Measurements from ENCODE around the gene HNRNPC. TPM values are rescaled to one million over a fixed set of nuclear protein-coding genes. Genes with fewer than 3 reads are reported as not detected.

HNRNPC gene
- total and polyA plus RNA-seq, 9 of the 15 experiments (the other 6 are each of a cell fraction or from before 2014, with no cell fraction given), result 679 to 1,557 (median 1,191) TPM

DNA sequence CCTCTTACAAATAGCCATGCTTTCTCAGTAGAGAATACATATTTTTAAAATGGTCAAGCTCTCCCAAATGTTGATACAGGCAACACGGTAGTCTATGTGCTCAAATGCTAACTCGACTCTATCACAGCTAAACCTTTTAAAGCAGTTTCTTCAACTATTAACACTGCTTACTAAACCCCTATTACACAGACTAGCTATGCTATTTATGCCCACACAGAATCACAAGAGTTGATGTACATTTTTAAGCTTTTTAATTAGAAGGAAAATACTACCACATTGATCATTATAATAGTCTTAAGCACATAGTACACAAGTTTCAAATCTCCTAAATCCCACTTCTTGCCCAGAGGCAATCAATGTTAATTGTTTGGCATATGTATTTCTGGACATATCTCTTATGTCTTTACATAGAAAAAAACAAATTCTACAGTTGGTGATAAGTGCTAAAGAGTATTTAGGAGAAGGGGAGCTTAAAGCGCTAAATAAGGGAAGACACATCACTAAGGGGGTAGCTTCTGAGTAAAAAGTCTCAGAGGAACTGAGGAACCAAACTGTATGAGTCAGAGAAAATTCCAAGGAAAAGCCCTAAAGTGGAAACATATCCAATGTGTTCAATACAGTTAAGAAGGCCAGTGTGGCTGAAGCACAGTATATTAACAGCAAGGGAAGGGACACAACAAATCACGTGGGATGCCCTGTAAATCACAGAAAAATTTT, 13.7 kb downstream of the HNRNPC start (continued):
- TF ChIP-seq FOS (IDR thresholded peaks at IDR 0.05; ENCODE audit: extremely low read depth, insufficient read length), result no peak
- TF ChIP-seq COPS2 (conservative IDR thresholded peaks at IDR 0.05), result no peak
- no peak for TF ChIP-seq ZNF766 (CRISPR knock-in tag; conservative IDR thresholded peaks at IDR 0.05)
- no peak for TF ChIP-seq MTA2 (IDR thresholded peaks at IDR 0.05; ENCODE audit: low read depth)

DNA sequence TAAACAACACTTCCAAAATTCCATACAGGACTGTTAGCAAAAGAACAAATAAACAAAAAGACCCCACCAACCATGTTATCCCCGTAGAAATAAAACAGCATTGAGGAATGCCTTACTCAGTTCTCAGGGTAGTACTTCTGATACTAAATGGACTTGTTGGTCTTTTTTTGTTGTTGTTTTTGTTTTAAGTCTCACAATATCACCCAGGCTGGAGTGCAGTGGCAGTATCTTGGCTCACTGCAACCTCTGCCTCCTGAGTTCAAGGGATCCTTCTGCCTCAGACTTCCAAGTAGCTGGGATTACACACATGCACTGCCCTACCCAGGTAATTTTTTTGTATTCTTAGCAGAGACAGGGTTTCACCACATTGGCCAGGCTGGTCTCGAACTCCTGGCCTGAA, 17.1 kb downstream of the HNRNPC start:
- H2AFZ ChIP-seq (ENCODE audit: low read depth, low read length), result no peak overlapping the region
- peaks cover 34% of the 10 kb centered on the region for H4K20me1 ChIP-seq (replicated peaks; ENCODE audit: control insufficient read depth, insufficient read depth, low read length)
- no peak overlapping the region for H3K9ac ChIP-seq (ENCODE audit: insufficient read depth in 1 of 2, low read depth in 2 of 2, low read length in 2 of 2)
- H3K9me3 ChIP-seq (replicated peaks; ENCODE audit: control insufficient read depth, insufficient read depth, low read depth, low read length), result no peaks in the 10 kb centered on the region
- intact Hi-C loops (cut with micrococcal nuclease), result no loop called here
- H3K79me2 ChIP-seq (ENCODE audit: control insufficient read depth, insufficient read depth, low read length), result peaks cover 100% of the 10 kb centered on the region
- no peaks in the 10 kb centered on the region for H3K27me3 ChIP-seq (ENCODE audit: control insufficient read depth in 2 of 2, insufficient read depth in 2 of 2, low read length in 2 of 2)
- in situ Hi-C loops (cut with MboI), result no loop called here
- no peaks in the 10 kb centered on the region; a peak in 3 of 5 replicates for H3K4me1 ChIP-seq (replicated peaks in 1 of 2; ENCODE audit: control insufficient read depth in 2 of 2, insufficient read depth in 2 of 2, low read length in 2 of 2)
- WGBS (ENCODE audit: insufficient coverage, low coverage, missing lambda C conversion rate), result 89% methylated on average over 2 of the region's 2 CpGs
- no peak for ATAC-seq
- ChIA-PET POLR2A (interaction anchor here (6.1 kb wide), 1 partner anchor 14 kb away, joined by 58 read pairs; no protein-coding TSS in a partner anchor), CTCF (ENCODE audit: low intra/inter-chr PET ratio) (interaction anchor here (0.6 kb wide), 1 partner anchor 234 kb away, joined by 4 read pairs; no protein-coding TSS in a partner anchor)
- no peak overlapping the region for H3K4me3 ChIP-seq
- no peak for FAIRE-seq
- DNase-seq (ENCODE audit: extremely low read depth in 1 of 4, low spot score in 3 of 4), result no peak
- H3K9me1 ChIP-seq (ENCODE audit: control insufficient read depth, insufficient read depth, low read length), result no peaks in the 10 kb centered on the region
- H3K4me2 ChIP-seq (ENCODE audit: insufficient read depth, low read length), result no peak overlapping the region
- H3K27ac ChIP-seq (ENCODE audit: extremely low read depth, low read depth, low read length), result no peak overlapping the region
- peaks cover 93% of the 10 kb centered on the region for H3K36me3 ChIP-seq (ENCODE audit: control insufficient read depth, insufficient read depth, low read length)
- TF ChIP-seq RHOXF2B (CRISPR knock-in tag; conservative IDR thresholded peaks at IDR 0.05) (no peak), NCOA1 (IDR thresholded peaks at IDR 0.05; ENCODE audit: low read depth) (no peak), KLF1 (tag; IDR thresholded peaks at IDR 0.05) (no peak), ETV6 (IDR thresholded peaks at IDR 0.05; ENCODE audit: borderline replicate concordance in 1 of 2, low read depth in 2 of 2, low read length in 1 of 2) (no peak), ETV6 (CRISPR knock-in tag; IDR thresholded peaks at IDR 0.05; ENCODE audit: borderline replicate concordance) (no peak), SUPT5H (IDR thresholded peaks at IDR 0.05) (peak; percentile 14; the same call in 1 of the 2 replicates), WHSC1 (IDR thresholded peaks at IDR 0.05; ENCODE audit: low read length) (no peak), ZNF263 (CRISPR knock-in tag; IDR thresholded peaks at IDR 0.05; ENCODE audit: borderline replicate concordance) (no peak), POLR2B (IDR thresholded peaks at IDR 0.05; ENCODE audit: low read depth, partially characterized antibody) (peak; percentile 47), BRD4 (IDR thresholded peaks at IDR 0.05) (no peak), ILF3 (IDR thresholded peaks at IDR 0.05; ENCODE audit: borderline replicate concordance) (no peak), ZNF707 (CRISPR knock-in tag; conservative IDR thresholded peaks at IDR 0.05) (no peak), POLR2A (conservative IDR thresholded peaks at IDR 0.05) (peak; percentile 41; the same call in 1 of the 2 replicates)
- TF ChIP-seq, protein P1, sequence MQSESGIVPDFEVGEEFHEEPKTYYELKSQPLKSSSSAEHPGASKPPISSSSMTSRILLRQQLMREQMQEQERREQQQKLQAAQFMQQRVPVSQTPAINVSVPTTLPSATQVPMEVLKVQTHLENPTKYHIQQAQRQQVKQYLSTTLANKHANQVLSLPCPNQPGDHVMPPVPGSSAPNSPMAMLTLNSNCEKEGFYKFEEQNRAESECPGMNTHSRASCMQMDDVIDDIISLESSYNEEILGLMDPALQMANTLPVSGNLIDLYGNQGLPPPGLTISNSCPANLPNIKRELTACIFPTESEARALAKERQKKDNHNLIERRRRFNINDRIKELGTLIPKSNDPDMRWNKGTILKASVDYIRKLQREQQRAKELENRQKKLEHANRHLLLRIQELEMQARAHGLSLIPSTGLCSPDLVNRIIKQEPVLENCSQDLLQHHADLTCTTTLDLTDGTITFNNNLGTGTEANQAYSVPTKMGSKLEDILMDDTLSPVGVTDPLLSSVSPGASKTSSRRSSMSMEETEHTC (IDR thresholded peaks at IDR 0.05), result no peak
- TF ChIP-seq, protein P2, sequence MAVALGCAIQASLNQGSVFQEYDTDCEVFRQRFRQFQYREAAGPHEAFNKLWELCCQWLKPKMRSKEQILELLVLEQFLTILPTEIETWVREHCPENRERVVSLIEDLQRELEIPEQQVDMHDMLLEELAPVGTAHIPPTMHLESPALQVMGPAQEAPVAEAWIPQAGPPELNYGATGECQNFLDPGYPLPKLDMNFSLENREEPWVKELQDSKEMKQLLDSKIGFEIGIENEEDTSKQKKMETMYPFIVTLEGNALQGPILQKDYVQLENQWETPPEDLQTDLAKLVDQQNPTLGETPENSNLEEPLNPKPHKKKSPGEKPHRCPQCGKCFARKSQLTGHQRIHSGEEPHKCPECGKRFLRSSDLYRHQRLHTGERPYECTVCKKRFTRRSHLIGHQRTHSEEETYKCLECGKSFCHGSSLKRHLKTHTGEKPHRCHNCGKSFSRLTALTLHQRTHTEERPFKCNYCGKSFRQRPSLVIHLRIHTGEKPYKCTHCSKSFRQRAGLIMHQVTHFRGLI (CRISPR knock-in tag; IDR thresholded peaks at IDR 0.05), result no peak
- BruUV-seq (replicated peaks), result no TSS peak
